Activated CD4-positive, alpha-beta T cell treated with anti-CD3 and anti-CD28 coated beads, Interleukin-2, amount 50 U/mL, for 16 hours (primary cell): ENCODE results near the gene TMEM95.
"Not testable (repeated sequence)": the region's sequence is repeated elsewhere in the genome, so short reads cannot be mapped to it uniquely, and the experiment has no call there.

Experiments used
- DNase-seq: peaks from one replicate; pipeline ENCODE4 v3.0.0-alpha.2; 2020

The TMEM95 gene

DNA sequence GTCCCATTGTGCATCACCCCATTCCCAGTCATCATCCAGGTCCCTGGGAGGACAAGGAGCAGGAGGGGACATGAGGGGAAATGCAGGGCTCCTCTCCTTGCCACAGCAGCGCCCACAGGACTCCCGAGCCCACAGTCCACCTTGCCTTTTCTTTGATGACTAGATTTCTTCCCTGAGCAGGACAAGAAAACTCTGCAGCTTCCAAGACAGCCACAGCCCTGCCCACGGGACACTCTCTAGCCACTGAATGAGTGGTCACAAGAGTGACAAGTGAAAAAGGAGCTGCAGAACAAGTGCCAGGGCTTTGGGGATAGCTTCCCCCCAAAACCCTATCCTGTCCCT lies 30.5 kb upstream of the TMEM95 start:
- no peak for DNase-seq

DNA sequence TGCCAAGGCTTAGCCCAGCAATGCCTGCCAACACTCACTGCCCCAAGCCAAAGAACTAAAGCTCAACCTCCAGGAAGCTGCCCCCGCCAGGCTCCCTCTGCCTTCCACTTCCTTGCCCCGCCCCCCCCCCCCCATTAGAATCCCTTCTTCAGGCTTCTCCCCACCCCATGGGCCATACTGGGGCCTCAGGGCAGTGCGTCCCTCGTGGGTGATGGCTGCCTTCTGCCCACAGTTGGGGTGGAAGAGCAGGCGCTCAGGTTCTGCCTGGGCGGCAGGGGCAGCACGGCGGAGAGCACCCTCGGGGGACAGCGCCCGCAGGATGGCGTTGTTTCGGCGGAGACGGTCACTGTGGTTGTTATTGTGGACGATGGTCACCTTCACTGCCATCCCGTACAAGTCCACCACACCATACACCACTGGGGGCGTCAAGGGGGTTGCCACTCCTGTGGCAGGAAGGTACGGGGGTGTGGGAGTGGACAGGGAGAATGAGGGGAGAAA lies 29.9 kb upstream of the TMEM95 start:
- DNase-seq, result no peak

DNA sequence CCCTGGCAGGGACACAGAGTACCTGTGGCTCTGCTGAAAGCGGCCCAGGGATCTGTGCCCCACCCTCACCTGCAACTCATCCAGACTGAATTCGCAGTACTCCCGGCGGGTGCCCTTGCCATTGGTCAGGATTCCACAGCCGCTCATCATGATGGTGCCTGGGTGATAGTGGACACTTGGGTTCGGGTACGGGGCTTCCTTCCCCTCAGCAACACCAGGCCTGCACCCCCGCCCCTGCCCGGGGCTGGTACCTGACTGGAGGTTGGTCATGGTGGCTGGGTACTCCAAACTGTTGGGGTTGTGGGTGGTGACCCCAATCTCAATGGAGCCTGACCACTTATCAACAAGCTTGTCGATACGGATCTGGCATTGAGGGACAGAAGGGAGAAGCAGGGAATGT lies 28.8 kb upstream of the TMEM95 start:
- DNase-seq, result no peak

DNA sequence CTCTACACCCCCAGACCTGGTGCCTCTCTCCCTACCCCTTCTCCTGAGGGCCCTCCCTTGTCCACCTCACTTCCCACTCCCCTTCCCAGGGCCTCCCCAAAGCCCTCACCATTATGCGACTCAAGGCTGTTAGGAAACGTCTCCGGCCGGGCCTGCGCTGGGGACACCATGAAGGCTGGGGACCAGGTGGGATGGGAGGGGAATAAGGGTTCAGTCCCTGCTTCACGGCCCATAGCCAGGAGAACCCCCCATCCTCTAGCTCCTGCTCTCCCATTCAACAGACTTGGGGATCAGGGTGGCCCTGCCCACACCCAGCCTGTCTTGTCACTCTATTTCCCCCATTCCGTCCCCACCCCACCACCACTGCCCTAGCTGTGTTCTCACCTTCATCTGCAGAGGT lies 27.9 kb upstream of the TMEM95 start:
- no peak for DNase-seq

DNA sequence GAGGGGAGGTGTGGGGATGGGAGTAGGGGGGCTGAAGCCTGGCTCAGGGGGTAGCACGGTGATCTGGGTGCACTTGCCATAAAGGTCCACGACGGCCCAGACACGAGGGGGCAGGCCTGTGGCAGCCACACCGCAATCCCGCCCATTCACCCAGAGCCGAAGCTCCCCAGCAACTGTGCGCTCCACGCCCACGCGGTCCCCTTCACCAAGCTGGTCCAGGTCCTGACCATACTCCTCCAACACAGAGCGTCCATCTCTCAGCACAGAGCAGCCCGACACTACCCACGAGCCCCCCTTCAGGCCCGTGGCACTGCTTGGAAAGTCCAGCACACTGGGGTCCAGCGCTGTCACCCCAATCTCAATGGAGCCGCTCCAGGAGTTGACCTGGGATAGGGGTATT lies 27.5 kb upstream of the TMEM95 start:
- DNase-seq, result no peak

DNA sequence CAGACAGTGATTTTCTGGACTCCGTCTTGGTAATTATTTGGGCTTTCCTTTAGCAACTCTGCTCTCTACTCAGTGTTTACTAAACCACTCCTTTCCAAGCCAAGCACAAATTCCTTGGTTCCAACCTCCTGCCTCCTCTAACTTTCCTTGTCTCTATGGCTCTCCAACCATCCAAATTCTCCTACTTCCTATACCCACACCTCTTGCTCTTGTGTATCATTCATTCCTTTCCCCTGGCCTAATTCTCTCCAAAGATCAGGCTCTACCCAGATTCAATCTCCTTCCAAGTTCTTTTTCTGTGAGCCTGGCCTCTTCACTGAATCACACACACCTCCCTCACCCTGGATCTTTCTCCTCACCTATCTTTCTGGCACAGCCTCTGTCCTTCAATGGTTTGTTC lies 26.9 kb upstream of the TMEM95 start:
- no peak for DNase-seq

DNA sequence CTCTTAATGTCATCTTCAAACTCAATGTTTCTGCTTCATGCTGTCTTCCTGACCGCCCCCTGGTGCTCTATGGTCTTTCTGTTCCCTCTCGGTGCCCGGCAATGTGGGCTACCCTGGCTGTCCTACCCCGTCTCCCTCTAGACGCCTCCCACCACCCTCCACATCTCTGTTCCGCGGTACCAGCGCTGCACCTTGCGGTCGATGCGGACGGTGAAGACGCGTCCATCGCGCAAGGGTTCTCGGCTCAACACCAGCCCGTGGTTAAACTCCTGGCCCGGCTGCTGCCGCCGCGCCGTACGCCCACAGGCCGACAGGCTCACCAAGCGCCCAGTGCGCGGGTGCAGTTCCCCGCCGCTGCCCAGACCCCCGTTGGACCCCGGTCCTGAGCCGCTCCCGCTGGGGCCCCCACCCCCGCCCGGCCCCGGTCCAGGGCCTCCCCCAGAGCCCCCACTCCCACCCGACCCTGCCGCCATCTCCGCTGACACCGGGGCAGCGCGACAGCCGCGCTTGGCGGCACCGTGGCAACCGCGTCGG lies 26.0 kb upstream of the TMEM95 start, which contains the start of gene NEURL4:
Gene NEURL4 (minus strand): TSS at position 496 of the 534 bp plus-strand sequence. CDS start 23 bp downstream, at position 473.
- DNase-seq, result no peak

DNA sequence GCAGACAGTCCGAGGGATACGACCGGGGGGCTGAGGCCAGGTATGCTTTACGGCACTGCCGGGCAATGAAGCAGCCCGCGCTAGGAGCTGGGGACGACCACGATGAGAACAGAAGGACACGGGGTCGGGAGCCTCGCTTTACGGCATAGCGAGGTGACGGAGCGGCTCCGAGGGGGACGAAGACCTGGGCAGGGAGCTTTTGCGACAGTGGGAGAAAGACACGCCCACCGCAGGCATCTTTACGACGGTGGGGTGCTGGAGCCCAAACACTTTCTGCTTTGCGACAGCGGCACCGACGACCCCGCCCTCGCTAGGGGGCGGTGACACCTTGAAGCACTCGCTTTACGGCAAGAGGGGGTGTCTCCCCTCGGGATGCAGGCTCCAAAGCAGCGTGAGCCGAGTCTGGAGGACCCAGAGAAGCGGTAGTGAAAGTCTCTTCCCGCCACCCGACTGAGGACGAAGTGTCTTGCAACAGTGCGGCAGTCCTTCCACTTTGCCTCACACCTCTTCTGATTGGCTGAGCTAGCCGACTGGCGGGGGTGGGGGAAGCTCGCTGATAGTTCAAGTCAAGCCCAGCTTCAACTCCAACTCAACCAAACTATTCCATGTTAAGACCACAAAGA lies 25.5 kb upstream of the TMEM95 start:
- peak; percentile 99 for DNase-seq

DNA sequence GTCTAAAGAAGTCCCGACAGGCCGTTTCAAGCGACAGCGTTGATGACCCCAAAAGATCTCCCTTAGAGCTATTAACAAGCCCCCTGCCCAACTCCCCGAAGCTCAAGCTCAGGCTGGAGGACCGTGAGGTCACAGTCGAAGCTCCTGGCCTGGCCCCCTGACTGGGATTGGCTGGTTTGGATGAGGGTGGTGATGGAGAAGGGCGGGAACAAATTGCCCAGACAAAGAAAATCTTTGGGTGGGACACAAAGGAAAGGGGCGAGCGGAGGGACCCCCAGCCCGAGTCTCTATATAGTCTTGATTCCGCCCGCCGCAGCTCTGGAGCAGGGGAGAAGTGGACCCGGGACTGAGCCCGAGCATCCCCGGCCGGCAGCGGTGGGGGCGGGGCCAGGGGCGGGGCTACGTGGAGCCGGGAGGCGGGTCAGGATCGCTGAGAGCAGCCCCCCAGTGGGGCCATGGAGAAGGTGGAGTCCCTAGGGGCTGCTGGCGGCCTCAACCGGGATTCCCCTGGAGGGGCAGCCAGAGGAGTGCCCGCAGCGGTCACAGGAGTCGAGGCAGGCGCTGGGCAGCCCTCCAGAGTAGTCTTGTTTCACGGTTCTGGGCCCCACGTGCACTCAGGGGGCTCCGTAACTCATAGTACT lies 24.8 kb upstream of the TMEM95 start:
- peak; percentile 86 for DNase-seq

DNA sequence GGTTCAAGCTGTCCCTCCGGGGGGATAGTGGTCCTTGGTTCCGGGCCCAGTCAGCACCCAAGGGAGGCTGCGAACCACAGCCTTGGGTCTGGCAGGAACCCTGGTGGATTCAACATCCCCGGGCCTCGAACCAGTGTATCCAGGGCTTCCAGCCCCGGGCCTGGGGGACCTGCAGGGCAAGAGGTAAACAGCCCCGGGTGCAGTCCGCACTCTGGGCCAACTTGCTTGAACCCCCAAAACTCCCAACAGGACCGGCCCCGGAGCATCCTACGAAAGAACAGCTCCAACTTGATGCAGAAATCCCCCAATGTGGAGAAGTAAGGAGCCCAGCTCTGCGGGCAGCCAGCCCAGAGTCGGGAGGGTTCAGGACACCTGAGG lies 24.3 kb upstream of the TMEM95 start:
- no peak for DNase-seq

DNA sequence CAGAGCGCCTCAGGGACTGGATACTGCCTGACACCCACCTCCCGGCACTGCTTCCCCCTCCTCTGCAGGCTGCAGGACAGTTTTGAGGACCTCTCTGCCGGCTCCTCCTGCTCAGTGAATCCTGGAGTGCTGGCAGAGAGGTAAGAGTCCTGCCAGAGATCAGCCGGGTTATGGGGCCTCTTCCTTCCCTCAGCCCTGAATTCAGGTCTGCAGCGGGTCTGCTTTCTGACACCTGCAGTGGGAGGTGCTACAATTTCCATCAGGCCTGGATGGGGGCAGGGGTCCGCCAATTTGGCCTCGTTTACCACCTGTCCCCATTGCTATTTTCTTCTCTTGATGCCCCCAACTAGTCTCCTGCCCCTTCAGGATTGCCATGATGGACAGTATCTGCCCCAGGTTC lies 22.8 kb upstream of the TMEM95 start:
- no peak for DNase-seq

DNA sequence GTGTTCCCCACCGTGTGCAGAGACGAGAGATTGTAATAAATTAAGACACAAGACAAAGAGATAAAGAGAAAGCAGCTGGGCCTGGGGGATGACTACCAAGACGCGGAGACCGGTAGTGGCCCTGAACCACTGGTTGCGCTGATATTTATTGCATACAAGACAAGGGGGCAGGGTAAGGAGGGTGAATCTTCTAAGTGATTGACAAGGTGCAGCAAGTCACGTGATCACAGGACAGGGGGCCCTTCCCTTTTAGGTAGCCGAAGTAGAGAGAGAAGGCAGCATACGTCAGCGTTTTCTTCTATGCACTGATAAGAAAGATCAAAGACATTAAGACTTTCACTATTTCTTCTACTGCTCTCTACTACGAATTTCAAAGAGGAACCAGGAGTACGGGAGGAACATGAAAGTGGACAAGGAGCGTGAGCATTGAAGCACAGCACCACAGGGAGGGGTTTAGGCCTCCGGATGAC lies 22.3 kb upstream of the TMEM95 start:
- DNase-seq, result peak; percentile 28

DNA sequence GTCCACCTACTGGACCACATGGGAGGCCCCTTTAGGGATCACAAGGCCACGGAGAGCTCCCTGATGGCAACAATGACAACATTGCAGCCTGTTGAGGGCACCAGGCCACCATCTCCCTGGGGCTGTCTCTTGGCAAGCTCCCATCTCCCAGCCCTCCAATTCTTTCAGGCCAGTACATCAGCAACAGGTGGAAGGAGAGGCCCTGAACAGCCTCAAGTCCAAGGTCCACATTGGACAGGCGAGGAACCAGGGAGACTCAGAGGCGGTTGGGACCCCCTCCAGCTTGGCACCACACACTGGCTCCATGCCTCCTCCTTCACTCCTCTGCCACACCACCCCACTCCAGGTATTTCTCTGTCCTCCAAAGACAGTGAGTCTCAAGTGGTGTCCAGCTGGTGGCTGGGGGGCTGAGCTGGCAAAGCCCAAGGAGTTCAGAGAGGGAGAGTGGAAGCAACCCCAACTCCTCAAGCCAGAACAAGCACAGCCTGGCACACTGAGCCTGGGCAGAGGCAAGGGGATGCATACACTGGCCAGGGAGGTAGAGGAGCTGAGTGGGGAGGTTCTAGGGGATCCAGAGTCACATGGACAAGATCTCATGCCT lies 19.9 kb upstream of the TMEM95 start:
- no peak for DNase-seq

DNA sequence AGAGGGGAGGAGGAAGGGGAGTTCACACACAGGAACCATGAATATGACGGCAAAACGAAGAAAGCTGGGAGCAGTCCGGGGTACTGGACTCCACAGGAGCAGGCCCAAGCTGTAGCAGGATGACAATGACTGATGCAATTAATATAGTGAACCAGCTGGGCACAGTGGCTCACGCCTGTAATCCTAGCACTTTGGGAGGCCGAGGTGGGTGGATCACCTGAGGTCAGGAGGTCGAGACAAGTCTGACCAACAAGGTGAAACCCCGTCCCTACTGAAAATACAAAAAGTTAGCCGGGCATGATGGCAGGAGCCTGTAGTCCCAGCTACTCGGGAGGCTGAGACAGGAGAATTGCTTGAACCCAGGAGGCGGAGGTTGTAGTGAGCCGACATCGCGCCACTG lies 19.2 kb upstream of the TMEM95 start:
- not testable (repeated sequence) for DNase-seq

DNA sequence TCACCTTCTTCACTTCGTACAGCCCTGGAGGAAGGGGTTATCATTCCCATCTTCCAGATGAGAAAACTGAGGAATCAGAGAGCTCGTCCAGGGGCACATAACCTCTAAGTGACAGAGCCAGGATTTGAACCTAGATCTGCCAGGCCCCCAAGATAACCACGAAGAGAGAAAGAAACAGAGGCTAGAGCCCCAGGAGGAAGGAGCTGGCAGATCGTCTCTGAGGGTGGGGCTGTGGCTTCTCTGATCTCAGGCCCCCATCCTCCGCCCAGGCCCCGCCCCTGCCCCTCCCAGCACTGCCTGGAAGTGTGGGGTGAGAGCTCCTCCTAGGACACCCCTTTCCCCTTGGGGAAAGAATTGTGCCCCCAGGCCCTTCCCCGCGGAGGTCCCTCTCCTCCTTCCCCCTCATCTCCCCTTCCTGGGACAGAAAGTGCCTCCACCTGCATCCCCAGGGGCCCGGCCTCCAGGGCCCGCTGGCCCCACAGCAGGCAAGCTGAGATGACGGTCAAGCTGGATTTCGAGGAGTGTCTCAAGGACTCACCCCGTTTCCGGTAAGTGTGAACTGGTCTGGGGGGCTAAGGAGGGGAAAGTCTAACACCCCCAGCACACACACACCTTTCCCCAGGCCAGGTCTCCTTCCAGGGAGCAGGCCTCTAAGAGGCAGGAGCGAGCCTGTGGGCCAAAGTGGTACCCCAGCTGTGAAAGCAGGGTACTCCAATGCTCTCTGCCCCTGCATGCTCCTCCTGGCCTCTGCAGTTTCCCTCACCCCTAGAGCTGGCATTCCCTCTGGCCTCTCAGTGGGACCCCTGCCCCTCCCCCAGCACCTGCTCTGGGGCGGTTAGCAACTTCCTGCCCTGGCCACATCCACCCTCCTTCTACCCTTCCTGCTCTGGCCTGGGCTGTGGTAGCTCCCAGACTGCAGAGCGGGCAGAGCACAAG lies 18.4 kb upstream of the TMEM95 start, which contains the start of gene ACAP1:
Gene ACAP1 (plus strand): TSS at position 290 of the 936 bp plus-strand sequence. CDS start 206 bp downstream, at position 496.
- DNase-seq, result peak; percentile 91

DNA sequence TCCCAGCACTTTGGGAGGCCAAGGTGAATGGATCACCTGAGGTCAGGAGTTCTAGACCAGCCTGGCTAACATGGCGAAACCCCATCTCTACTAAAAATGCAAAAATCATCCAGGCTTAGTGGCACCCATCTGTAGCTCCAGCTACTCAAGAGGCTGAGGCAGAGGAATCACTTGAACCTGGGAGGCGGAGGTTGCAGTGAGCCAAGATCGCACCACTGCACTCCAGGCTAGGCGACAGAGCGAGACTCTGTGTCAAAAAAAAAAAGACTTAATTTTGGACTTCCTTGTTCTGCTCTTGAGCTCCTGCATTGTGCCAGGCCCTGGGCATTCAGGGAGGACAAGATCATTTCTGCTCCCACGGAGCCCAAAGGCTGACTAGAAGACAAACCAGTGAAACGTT lies 17.4 kb upstream of the TMEM95 start:
- not testable (repeated sequence) for DNase-seq

DNA sequence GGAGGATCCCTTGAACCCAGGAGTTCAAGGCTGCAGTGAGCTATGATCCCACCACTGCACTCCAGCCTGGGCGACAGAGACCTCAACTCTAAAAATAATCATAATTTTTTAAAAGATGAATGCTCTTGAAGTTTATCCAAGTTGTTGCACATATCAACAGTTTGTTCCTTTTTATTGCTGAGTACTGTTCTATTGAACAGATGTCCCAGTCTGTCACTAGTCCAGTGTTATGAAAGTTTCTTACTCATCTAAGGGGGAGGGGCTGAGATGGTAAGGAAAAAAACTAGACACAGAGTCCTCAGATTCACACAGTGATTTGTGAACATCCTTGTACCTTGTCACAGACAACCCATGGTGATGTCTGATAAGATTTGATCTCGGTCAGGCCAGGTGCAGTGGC lies 14.8 kb upstream of the TMEM95 start:
- DNase-seq, result no peak

DNA sequence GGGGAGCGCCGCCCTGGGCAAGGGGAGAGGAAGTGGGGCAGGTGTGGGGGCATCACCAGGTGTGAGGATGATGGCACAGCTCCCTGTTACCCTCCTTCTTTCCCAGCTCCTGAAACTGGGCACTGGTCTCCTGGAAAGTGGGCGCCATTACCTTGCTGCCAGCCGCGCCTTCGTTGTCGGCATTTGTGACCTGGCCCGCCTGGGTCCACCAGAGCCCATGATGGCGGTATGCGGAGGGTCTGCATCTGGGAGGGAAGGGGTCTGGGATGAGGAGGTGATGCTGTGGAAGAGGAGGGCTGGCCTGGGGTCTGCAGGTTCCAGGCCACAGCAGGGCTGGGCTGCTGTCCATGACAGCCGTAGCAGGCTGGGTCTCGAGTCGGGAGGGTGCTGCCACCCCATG lies 13.1 kb upstream of the TMEM95 start:
- no peak for DNase-seq

DNA sequence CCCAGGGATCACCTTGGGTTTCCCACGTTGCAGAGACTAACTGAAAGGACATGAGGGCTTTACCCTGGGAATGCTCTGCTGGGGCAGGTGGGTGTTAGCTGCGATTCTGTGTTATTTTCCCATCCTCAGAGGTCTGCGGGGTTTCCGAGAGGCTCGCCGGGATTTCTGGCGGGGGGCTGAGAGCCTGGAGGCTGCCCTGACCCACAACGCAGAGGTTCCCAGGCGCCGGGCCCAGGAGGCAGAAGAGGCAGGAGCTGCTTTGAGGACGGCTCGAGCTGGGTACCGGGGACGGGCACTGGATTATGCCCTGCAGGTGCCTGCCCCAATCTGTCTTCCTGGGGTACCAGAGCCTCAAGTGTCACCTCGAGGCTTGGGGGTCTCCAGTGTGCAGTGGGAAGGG lies 11.7 kb upstream of the TMEM95 start:
- DNase-seq, result no peak

DNA sequence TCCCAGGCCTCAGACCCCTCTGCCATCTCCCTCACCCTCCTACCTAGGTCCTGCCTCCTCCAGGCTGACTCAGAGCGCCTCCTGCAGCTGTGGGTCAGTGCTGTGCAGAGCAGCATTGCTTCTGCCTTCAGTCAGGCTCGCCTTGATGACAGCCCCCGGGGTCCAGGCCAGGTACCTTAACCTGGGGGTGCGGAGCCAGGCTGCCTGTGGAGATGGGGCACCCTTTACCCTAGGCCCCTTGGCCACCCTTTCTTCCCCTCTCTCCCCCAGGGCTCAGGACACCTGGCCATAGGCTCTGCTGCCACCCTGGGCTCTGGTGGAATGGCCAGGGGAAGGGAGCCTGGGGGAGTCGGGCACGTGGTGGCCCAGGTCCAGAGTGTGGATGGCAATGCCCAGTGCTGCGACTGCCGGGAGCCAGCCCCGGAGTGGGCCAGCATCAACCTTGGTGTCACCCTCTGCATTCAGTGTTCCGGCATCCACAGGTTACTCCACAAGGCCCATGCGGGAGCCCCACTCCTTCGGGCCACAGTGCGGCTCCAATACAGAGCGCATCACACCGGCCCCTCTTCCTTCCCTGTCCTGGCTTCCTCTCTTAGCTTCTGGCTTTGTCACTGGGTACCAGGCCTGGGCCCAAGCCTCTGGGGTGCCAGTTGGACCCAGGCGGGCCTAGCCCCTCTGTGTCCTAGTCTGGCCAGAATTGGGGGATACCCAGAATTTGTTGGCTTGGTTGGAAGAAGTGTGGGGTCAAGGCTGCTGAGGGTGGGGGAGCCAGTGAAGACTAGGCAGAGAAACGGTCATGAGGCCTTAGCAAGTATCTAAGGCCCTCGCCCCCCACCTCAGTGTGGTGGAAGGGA lies 8.0 kb upstream of the TMEM95 start:
- no peak for DNase-seq

DNA sequence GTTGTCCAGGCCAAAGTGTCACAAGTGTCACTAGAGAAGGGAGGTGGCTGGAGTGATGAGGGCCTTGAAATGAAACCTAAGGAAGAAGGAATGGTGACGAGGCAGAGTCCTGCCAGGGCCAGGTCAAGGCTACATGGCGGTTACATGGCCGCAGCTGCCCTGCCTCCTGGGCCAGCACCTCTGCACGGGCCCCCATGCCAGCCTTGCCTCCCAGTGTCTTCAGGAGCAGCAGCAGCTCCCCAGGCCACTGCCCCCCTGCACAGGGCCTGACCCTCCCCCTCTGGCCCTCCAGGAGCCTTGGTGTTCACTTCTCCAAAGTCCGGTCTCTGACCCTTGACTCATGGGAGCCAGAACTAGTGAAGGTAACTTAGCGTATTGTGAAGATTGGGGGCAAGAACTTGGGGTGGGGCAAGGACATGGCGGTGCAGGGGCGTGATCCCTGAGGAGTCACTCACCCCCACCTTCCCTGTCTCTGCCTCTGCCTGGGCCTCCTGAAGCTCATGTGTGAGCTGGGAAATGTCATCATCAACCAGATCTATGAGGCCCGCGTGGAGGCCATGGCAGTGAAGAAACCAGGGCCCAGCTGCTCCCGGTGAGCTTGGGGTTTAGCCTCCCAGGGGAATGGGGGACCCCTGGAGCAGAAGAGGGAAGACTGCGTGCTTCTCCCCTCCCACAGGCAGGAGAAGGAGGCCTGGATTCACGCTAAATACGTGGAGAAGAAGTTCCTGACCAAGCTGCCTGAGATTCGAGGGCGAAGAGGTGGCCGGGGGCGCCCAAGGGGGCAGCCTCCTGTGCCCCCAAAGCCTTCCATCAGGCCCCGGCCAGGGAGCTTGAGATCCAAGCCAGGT lies 7.1 kb upstream of the TMEM95 start:
- no peak for DNase-seq
